Endothelial cell (in vitro differentiated cells): ENCODE measurements around the gene TCERG1L. TPM values are rescaled to one million over a fixed set of nuclear protein-coding genes. Genes with fewer than 3 reads are reported as not detected.

Experiments
- DNase-seq: peaks from one replicate; pipeline ENCODE4 v3.0.0; 2021; ENCODE audit warnings: low spot score
- H3K27ac Mint-ChIP-seq: one replicate; pipeline ENCODE4 v1.8.0; 2021; ENCODE audit warnings: mixed read lengths, inconsistent platforms; ENCODE audit not compliant: unreplicated experiment
- H3K27me3 Mint-ChIP-seq: one replicate; pipeline ENCODE4 v1.8.0; 2021; ENCODE audit warnings: mild to moderate bottlenecking, moderate library complexity, mixed read lengths, inconsistent platforms; ENCODE audit not compliant: unreplicated experiment
- H3K36me3 Mint-ChIP-seq: one replicate; pipeline ENCODE4 v1.8.0; 2021; ENCODE audit warnings: mild to moderate bottlenecking, low read depth, mixed read lengths, inconsistent platforms; ENCODE audit not compliant: unreplicated experiment
- H3K4me1 Mint-ChIP-seq: one replicate; pipeline ENCODE4 v1.8.0; 2021; ENCODE audit warnings: mild to moderate bottlenecking, mixed read lengths, inconsistent platforms; ENCODE audit not compliant: unreplicated experiment
- H3K4me3 Mint-ChIP-seq: one replicate; pipeline ENCODE4 v1.8.0; 2021; ENCODE audit warnings: mild to moderate bottlenecking, mixed read lengths, inconsistent platforms; ENCODE audit not compliant: unreplicated experiment
- H3K9me3 Mint-ChIP-seq: one replicate; pipeline ENCODE4 v1.8.0; 2021; ENCODE audit warnings: mixed read lengths, inconsistent platforms; ENCODE audit not compliant: unreplicated experiment
- CTCF ChIP-seq: fragments of 200-600 bp; sonication (generic); IDR thresholded peaks from one replicate; pipeline ENCODE4 v1.5.0; 2021; ENCODE audit warnings: antibody characterized with exemption; ENCODE audit not compliant: unreplicated experiment
- total RNA-seq: library from RNA; stranded (reverse); fragmentation: NEBNext Ultra II Directional; extraction: Animal tissue kit (Norgen Biotek cat#: 25700); gene quantifications from one replicate; pipeline ENCODE4 v1.2.1, GENCODE V29; 2021; ENCODE audit not compliant: unreplicated experiment

The TCERG1L gene
- total RNA-seq, 1 donor from 2014 or later, result not detected

GRCh38 chr10:131220601-131221171 lies 90.8 kb downstream of the TCERG1L start:
- H3K27me3 Mint-ChIP-seq, result peaks cover 6% of the 10 kb centered on the region
- no peak for DNase-seq

GRCh38 chr10:131219955-131220489 lies 91.5 kb downstream of the TCERG1L start:
- no peak for TF ChIP-seq CTCF
- peaks cover 30% of the 10 kb centered on the region for H3K9me3 Mint-ChIP-seq
- H3K36me3 Mint-ChIP-seq, result peaks cover 22% of the 10 kb centered on the region
- DNase-seq, result no peak
- no peaks in the 10 kb centered on the region for H3K4me1 Mint-ChIP-seq
- peaks cover 3% of the 10 kb centered on the region for H3K27me3 Mint-ChIP-seq
- no peak overlapping the region for H3K4me3 Mint-ChIP-seq
- no peak overlapping the region for H3K27ac Mint-ChIP-seq

More at GRCh38 chr10:131220601-131221171, 90.8 kb downstream of the TCERG1L start:
- no peaks in the 10 kb centered on the region for H3K4me1 Mint-ChIP-seq
- H3K27ac Mint-ChIP-seq, result no peak overlapping the region
- TF ChIP-seq CTCF, result no peak
- no peak overlapping the region for H3K4me3 Mint-ChIP-seq
- H3K9me3 Mint-ChIP-seq, result peaks cover 30% of the 10 kb centered on the region
- peaks cover 24% of the 10 kb centered on the region for H3K36me3 Mint-ChIP-seq

DNA sequence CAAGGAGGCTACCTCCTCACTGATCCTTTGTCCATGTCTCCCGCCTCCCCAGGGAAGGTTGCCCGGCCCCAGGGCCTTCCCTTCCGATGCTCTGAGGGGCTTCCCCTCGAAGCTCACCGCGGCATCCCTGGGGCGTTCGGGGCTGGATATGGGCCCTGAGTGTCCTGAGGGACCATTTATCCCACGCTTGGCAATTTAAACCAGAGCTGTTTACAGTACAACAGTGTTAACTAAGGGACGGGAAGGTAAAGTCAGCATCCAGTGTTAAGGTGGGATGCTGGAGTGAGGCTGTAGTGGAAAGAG lies 92.0 kb downstream of the TCERG1L start:
- H3K27ac Mint-ChIP-seq, result no peak overlapping the region
- peaks cover 3% of the 10 kb centered on the region for H3K27me3 Mint-ChIP-seq
- H3K36me3 Mint-ChIP-seq, result peaks cover 17% of the 10 kb centered on the region
- H3K4me1 Mint-ChIP-seq, result no peaks in the 10 kb centered on the region
- H3K9me3 Mint-ChIP-seq, result peaks cover 28% of the 10 kb centered on the region
- DNase-seq, result no peak
- no peak for TF ChIP-seq CTCF
- H3K4me3 Mint-ChIP-seq, result no peak overlapping the region

DNA sequence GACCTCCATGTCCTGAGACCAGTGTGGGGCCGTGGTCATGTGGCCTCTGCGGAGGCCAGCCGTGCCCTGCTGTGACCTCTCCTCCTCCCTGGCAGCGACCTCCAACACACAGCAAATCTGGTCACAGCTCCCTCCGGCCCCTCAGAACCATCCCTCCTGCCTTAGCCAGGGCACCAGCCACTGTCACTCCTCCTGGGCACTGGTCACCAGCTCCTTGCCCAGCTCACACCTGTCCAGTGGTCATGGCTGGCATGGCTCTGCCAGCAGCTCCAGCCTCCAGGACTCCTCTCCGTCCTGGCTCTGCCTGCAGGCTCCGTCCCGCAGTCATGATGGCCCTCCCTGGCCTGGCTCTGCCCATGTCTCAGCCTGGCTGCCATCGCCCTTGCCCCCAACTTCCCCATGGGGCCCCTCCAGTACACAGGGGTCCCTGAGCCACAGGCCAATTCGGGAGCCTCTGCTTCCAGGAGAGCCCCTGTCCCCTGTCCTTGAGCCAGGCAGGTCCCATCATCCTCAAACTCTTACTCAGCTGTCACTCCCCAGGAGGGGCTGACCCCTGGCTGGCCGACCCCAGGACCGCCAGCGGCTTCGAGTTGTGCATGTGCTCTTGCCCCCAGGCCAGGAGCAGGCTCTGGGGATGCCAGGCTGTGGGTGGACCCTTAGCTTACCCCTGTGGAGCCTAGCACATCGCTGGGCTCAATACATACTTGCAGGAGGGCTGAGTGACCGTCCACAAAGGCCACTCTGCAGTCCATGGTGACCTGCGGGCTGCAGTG lies 92.5 kb downstream of the TCERG1L start:
- H3K27ac Mint-ChIP-seq, result no peak overlapping the region
- H3K27me3 Mint-ChIP-seq, result peaks cover 3% of the 10 kb centered on the region
- H3K9me3 Mint-ChIP-seq, result peaks cover 31% of the 10 kb centered on the region
- peaks cover 16% of the 10 kb centered on the region for H3K36me3 Mint-ChIP-seq
- H3K4me3 Mint-ChIP-seq, result no peak overlapping the region
- no peak for DNase-seq
- TF ChIP-seq CTCF, result no peak
- H3K4me1 Mint-ChIP-seq, result no peaks in the 10 kb centered on the region

DNA sequence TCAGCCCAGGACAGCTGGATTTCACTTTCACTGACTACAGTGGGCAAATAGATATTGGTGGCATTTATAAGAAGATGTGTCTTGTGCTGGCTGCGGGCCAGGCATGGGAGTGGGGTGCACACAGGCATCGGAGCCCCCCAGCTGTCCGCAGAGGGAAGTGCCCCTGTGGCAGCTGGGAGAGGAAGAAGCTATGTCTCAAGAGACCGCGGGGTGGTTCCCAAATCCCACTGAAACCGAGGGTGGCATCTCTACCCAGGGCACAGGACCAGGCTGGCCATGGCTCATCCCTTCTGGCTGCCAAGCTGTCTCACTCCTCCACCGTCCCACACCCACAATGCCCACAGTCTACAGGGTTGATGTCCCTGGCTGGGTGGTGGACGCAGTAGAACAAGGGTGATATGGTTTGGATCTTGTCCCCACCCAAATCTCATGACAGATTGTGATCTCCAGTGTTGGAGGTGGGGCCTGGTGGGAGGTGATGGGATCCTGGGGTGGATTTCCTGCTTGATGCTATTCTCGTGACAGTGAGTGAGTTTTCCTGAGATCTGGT lies 94.8 kb downstream of the TCERG1L start:
- peaks cover 16% of the 10 kb centered on the region for H3K36me3 Mint-ChIP-seq
- TF ChIP-seq CTCF, result no peak
- H3K4me1 Mint-ChIP-seq, result no peaks in the 10 kb centered on the region
- H3K9me3 Mint-ChIP-seq, result peaks cover 33% of the 10 kb centered on the region
- H3K27me3 Mint-ChIP-seq, result peaks cover 5% of the 10 kb centered on the region
- H3K27ac Mint-ChIP-seq, result no peak overlapping the region
- no peak overlapping the region for H3K4me3 Mint-ChIP-seq
- no peak for DNase-seq
